Subcutaneous adipose tissue (tissue), 4 donors: ENCODE results near the gene PLXDC2. TPM values are rescaled to one million over a fixed set of nuclear protein-coding genes. Genes with fewer than 3 reads are reported as not detected.

ENCODE experiments used
- CTCF ChIP-seq: fragments of 450-650 bp; IDR thresholded peaks from one replicate; pipeline ENCODE4 v1.5.1; 2016; ENCODE audit warnings: low read depth, mild to moderate bottlenecking, control low read depth, antibody characterized with exemption, moderate library complexity
- total RNA-seq, 4 donors: library from RNA; depleted of rRNA; stranded (reverse); fragments of >200 nt; gene quantifications; one replicate each; pipeline ENCODE4 v1.1.0, GENCODE V29; 2016

The PLXDC2 gene
- total RNA-seq, 4 donors from 2014 or later, result 47.7 to 117 (median 84.3) TPM

- TF ChIP-seq CTCF, result no peak
These were observed 128.9 kb downstream of the PLXDC2 start for GRCh38 chr10:19944911-19945663.

- no peak for TF ChIP-seq CTCF
These were observed 130.0 kb downstream of the PLXDC2 start for GRCh38 chr10:19946245-19946644.

GRCh38 chr10:19946791-19947190, 130.6 kb downstream of the PLXDC2 start:
- TF ChIP-seq CTCF, result no peak

- TF ChIP-seq CTCF, result no peak
These were observed 131.0 kb downstream of the PLXDC2 start for GRCh38 chr10:19947215-19947614.

DNA sequence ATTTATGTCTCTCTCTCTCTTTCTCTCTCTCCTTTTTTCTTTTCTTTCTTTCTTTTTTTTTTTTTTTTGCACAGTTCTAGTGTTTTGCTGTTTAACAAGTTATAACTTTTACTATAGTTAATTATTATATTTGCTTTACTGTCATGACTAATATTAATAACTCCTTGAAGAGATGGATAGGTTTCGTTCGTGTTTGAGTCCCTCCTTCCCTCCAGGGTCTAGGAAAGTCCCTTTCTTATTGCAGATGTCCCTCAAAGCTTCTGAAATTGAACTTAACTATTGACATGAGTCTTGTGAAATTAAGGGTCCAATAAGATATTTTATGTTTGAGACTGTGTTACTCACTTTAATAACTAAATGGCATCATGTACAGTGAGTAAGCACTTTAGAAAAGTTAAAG, 131.4 kb downstream of the PLXDC2 start:
- no peak for TF ChIP-seq CTCF

GRCh38 chr10:19952224-19953010, 136.2 kb downstream of the PLXDC2 start:
- no peak for TF ChIP-seq CTCF

DNA sequence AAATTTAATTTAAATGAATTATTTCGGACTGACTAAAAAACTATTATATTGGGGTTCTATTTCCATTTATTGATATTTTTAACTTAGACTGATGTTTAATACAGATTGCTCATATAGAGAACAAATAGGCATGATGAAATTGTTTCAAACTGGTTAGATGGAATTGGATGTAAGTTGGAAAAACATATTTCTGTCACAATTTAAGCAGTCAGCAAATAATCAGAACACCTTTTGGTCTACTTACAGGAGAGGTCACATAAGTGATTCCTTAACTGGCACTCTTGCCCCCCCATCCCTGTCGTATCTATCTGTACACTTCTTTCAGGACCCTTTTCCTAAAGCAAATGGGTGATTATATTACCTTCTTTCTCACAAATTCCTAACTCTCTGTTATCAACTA, 138.4 kb downstream of the PLXDC2 start:
- TF ChIP-seq CTCF, result no peak
